CD14-positive monocyte (primary cell): ENCODE measurements around the gene RASL11B. TPM values are rescaled to one million over a fixed set of nuclear protein-coding genes. Genes with fewer than 3 reads are reported as not detected.

Source experiments
- DNase-seq, 3 donors: peaks; one replicate each; pipeline ENCODE4 v3.0.0-alpha.2; 2011 to 2022
- H2AFZ ChIP-seq: 2 replicates; pipeline ENCODE4 v1.6.0; 2012; ENCODE audit warnings: mild to moderate bottlenecking, low read depth, low read length, inconsistent platforms; ENCODE audit not compliant: insufficient read depth, poor library complexity, severe bottlenecking
- H3K27ac ChIP-seq, 2 donors: 1 replicate in 1 of 2; 2 replicates in 1 of 2; pipeline ENCODE4 v1.5.1; 2012 to 2013; ENCODE audit warnings: low read length in 2 of 2, control low read depth in 1 of 2, inconsistent platforms in 1 of 2, low read depth in 1 of 2, mild to moderate bottlenecking in 1 of 2
- H3K27me3 ChIP-seq, 2 donors: one replicate each; pipeline versions ENCODE4 v1.6.0 to v1.6.1; 2011 to 2013; ENCODE audit warnings: low read length in 2 of 2; ENCODE audit not compliant: control insufficient read depth in 2 of 2, insufficient read depth in 2 of 2
- H3K36me3 ChIP-seq, 2 donors: replicated peaks in 1 of 2; 1 replicate in 1 of 2; 2 replicates in 1 of 2; pipeline versions ENCODE4 v1.5.1 to v1.6.1; 2012 to 2013; ENCODE audit warnings: low read length in 2 of 2, control low read depth in 1 of 2, inconsistent platforms in 1 of 2, mild to moderate bottlenecking in 1 of 2; ENCODE audit not compliant: insufficient read depth in 2 of 2, control insufficient read depth in 1 of 2
- H3K4me1 ChIP-seq, 2 donors: 1 replicate in 1 of 2; 2 replicates in 1 of 2; pipeline versions ENCODE4 v1.5.1 to v1.6.1; 2012 to 2013; ENCODE audit warnings: low read length in 2 of 2, control low read depth in 1 of 2, inconsistent platforms in 1 of 2, mild to moderate bottlenecking in 1 of 2, moderate library complexity in 1 of 2; ENCODE audit not compliant: insufficient read depth in 2 of 2, control insufficient read depth in 1 of 2
- H3K4me2 ChIP-seq: replicated peaks from 2 replicates; pipeline ENCODE3; 2012; ENCODE audit warnings: low read length, moderate library complexity, mild to moderate bottlenecking; ENCODE audit not compliant: poor library complexity, severe bottlenecking; ENCODE audit errors: extremely low read depth
- H3K4me3 ChIP-seq, 3 experiments: fragments of 200-600 bp in 1 of 3; sonication (generic) in 1 of 3; replicated peaks in 1 of 3; 1 replicate in 2 of 3; 2 replicates in 1 of 3; pipeline ENCODE4 v1.5.1; 2011 to 2013; ENCODE audit warnings: low read length in 3 of 3, mild to moderate bottlenecking in 3 of 3, control low read depth in 2 of 3, low read depth in 2 of 3, inconsistent platforms in 1 of 3, moderate library complexity in 1 of 3
- H3K79me2 ChIP-seq: 2 replicates; pipeline ENCODE4 v1.6.0; 2012; ENCODE audit warnings: mild to moderate bottlenecking, control low read depth, inconsistent platforms, low read length, moderate library complexity; ENCODE audit not compliant: insufficient read depth
- H3K9ac ChIP-seq: 2 replicates; pipeline ENCODE4 v1.6.0; 2017; ENCODE audit warnings: low read length, mild to moderate bottlenecking; ENCODE audit not compliant: insufficient read depth, poor library complexity, severe bottlenecking
- H3K9me3 ChIP-seq, 2 donors: replicated peaks in 1 of 2; 1 replicate in 1 of 2; 2 replicates in 1 of 2; pipeline versions ENCODE4 v1.5.1 to v1.6.1; 2012 to 2013; ENCODE audit warnings: low read length in 2 of 2, control low read depth in 1 of 2; ENCODE audit not compliant: control insufficient read depth in 1 of 2, insufficient read depth in 1 of 2
- H4K20me1 ChIP-seq: 2 replicates; pipeline ENCODE4 v1.6.0; 2012; ENCODE audit warnings: mild to moderate bottlenecking, low read length, control low read depth, moderate library complexity; ENCODE audit not compliant: insufficient read depth
- H3K27ac Mint-ChIP-seq, 7 donors: one replicate each; pipeline ENCODE4 v1.8.0; 2020; ENCODE audit warnings: mild to moderate bottlenecking in 7 of 7, mixed read lengths in 7 of 7, moderate library complexity in 6 of 7, inconsistent platforms in 2 of 7
- H3K27me3 Mint-ChIP-seq, 3 donors: one replicate each; pipeline ENCODE4 v1.8.0; 2021 to 2022; ENCODE audit warnings: low read depth in 3 of 3, mild to moderate bottlenecking in 3 of 3, mixed read lengths in 3 of 3, moderate library complexity in 3 of 3, inconsistent platforms in 1 of 3
- H3K36me3 Mint-ChIP-seq, 2 donors: one replicate each; pipeline ENCODE4 v1.8.0; 2020; ENCODE audit warnings: mixed read lengths in 2 of 2, inconsistent platforms in 1 of 2, mild to moderate bottlenecking in 1 of 2
- H3K4me1 Mint-ChIP-seq: one replicate; pipeline ENCODE4 v1.8.0; 2020; ENCODE audit warnings: mild to moderate bottlenecking, mixed read lengths
- H3K4me3 Mint-ChIP-seq, 2 donors: one replicate each; pipeline ENCODE4 v1.8.0; 2020; ENCODE audit warnings: mild to moderate bottlenecking in 2 of 2, mixed read lengths in 2 of 2, moderate library complexity in 1 of 2
- H3K9me3 Mint-ChIP-seq, 7 donors: one replicate each; pipeline ENCODE4 v1.8.0; 2020 to 2022; ENCODE audit warnings: mixed read lengths in 7 of 7, mild to moderate bottlenecking in 6 of 7, moderate library complexity in 6 of 7, inconsistent platforms in 2 of 7
- WGBS: methylation state at CpG from one replicate; pipeline ENCODE4 v1.1.5; 2013; ENCODE audit warnings: missing lambda C conversion rate; ENCODE audit not compliant: insufficient coverage; 5-methylcytosine and 5-hydroxymethylcytosine counted together
- intact Hi-C, 2 donors: fragments of 100-400 bp; cut with micrococcal nuclease; formaldehyde crosslinking; loops; one replicate each; pipeline versions ENCODE4 v1.15.0 to v1.15.1; 2023
- polyA plus RNA-seq, 3 donors: library from polyadenylated mRNA; depleted of rRNA in 1 of 3; unstranded in 2 of 3; stranded (reverse) in 1 of 3; fragments of 300-500 nt in 2 of 3; fragments of >200 nt in 1 of 3; fragmentation: Illumina TruSeq in 2 of 3; gene quantifications; 1 replicate in 2 of 3; 2 replicates in 1 of 3; pipeline ENCODE4 v1.2.3, GENCODE V29; 2012 to 2021
- TF ChIP-seq, protein P1 (sequence below): fragments of 200-600 bp; IDR thresholded peaks from one replicate; pipeline ENCODE4 v1.8.0; 2022; ENCODE audit warnings: antibody characterized with exemption, mild to moderate bottlenecking

RASL11B gene
- polyA plus RNA-seq, 3 donors: not detected

GRCh38 chr4:52850406-52851124, 11.6 kb upstream of the RASL11B start:
- no peak overlapping the region for H3K9ac ChIP-seq
- TF ChIP-seq, protein P1, sequence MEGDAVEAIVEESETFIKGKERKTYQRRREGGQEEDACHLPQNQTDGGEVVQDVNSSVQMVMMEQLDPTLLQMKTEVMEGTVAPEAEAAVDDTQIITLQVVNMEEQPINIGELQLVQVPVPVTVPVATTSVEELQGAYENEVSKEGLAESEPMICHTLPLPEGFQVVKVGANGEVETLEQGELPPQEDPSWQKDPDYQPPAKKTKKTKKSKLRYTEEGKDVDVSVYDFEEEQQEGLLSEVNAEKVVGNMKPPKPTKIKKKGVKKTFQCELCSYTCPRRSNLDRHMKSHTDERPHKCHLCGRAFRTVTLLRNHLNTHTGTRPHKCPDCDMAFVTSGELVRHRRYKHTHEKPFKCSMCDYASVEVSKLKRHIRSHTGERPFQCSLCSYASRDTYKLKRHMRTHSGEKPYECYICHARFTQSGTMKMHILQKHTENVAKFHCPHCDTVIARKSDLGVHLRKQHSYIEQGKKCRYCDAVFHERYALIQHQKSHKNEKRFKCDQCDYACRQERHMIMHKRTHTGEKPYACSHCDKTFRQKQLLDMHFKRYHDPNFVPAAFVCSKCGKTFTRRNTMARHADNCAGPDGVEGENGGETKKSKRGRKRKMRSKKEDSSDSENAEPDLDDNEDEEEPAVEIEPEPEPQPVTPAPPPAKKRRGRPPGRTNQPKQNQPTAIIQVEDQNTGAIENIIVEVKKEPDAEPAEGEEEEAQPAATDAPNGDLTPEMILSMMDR: no peak

DNA sequence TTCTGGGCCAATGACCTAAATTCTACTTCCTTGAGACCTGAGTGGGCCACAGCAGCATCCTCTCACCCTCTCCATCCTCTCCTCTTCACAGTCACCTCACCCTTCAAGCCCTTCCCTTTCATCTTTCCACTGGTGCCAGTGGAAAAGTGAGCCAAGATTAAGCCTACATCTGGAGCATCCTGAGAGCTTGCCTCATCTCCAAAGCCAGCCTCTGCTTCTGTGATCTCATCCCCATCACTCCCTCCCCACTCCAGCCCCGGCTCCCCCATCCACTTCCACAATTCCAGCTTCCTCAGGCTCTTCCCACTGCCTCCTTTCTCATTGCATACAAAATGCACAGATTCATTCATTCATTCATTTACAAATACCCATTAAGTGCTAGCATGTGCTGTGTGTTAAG, 10.1 kb upstream of the RASL11B start:
- no peak overlapping the region for H3K4me3 ChIP-seq
- H3K9ac ChIP-seq: no peak overlapping the region
- intact Hi-C loops: loop anchor here in 1 of 2 donors (10.0 kb wide), 1 partner anchor 137 kb away; no protein-coding TSS in a partner anchor
- Mint-ChIP-seq H3K9me3 (peaks cover 0 to 8% (median 1%) of the 10 kb centered on the region in 7 donors), H3K27me3 (peaks cover 1 to 4% (median 2%) of the 10 kb centered on the region in 3 donors), H3K27ac (peak overlapping the region in 1 of 7 donors; percentile 1), H3K36me3 (no peaks in the 10 kb centered on the region), H3K4me1 (peaks cover 11% of the 10 kb centered on the region), H3K4me3 (no peak overlapping the region)
- H3K79me2 ChIP-seq: no peaks in the 10 kb centered on the region
- TF ChIP-seq, protein P1: no peak
- no peak overlapping the region for H3K27ac ChIP-seq
- no peaks in the 10 kb centered on the region for H3K27me3 ChIP-seq
- no CpG with 5 or more reads among the region's 1 CpG for WGBS
- DNase-seq: no peak
- no peaks in the 10 kb centered on the region for H3K9me3 ChIP-seq
- no peak overlapping the region for H3K4me2 ChIP-seq
- H2AFZ ChIP-seq: no peak overlapping the region
- H3K36me3 ChIP-seq: no peaks in the 10 kb centered on the region
- H4K20me1 ChIP-seq: no peaks in the 10 kb centered on the region
- peaks cover 0 to 10% of the 10 kb centered on the region in 2 donors for H3K4me1 ChIP-seq

More at GRCh38 chr4:52850406-52851124, 11.6 kb upstream of the RASL11B start:
- Histone ChIP-seq H3K4me1 (peaks cover 0 to 10% of the 10 kb centered on the region in 2 donors), H3K27me3 (no peaks in the 10 kb centered on the region), H3K79me2 (no peaks in the 10 kb centered on the region), H3K4me2 (no peak overlapping the region), H4K20me1 (no peaks in the 10 kb centered on the region), H3K9me3 (no peaks in the 10 kb centered on the region), H3K36me3 (no peaks in the 10 kb centered on the region), H3K27ac (no peak overlapping the region), H2AFZ (no peak overlapping the region), H3K4me3 (no peak overlapping the region)
- intact Hi-C loops: loop anchor here in 1 of 2 donors (10.0 kb wide), 1 partner anchor 136 kb away; no protein-coding TSS in a partner anchor
- Mint-ChIP-seq H3K4me1 (peaks cover 11% of the 10 kb centered on the region), H3K9me3 (peaks cover 0 to 2% (median 0%) of the 10 kb centered on the region in 7 donors), H3K27me3 (peaks cover 1 to 4% (median 2%) of the 10 kb centered on the region in 3 donors), H3K27ac (peak overlapping the region in 1 of 7 donors; percentile 18), H3K36me3 (no peaks in the 10 kb centered on the region), H3K4me3 (no peak overlapping the region)
- 100% methylated on average over 1 of the region's 3 CpGs for WGBS
- no peak for DNase-seq
